ENCODE results near the gene IL2RG.

Gene IL2RG

DNA sequence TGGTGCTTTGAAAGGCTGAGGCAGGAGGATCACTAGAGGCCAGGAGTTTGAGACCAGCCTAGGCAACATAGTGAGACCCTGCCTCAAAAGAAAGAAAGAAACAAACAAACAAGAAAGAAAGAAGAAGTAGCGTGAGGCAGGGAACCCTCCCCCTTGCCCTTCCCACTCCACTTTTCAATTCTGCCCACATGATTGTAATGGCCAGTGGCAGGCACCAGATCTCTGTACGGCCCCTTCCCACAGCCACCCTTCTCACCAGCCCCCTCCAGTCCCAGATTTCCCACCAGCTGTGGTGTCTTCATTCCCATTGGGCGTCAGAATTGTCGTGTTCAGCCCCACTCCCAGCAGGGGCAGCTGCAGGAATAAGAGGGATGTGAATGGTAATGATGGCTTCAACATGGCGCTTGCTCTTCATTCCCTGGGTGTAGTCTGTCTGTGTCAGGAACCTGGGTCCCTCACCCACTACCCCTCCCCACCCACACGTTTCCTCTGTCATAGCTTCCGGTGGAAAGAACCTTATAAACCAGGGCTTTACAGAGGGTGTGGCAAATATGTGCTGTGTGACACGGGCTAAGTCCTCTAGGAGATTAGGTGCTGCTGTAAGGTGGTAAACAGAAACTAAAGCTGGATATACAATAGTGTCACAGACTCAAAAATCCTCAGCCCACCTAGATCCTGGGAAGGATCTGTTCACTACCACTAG is at the start of gene IL2RG:
Gene IL2RG (minus strand): TSS at position 437 of the 703 bp plus-strand sequence. CDS start 38 bp downstream, at position 399.
- DNase-seq (ENCODE audit: low read depth in 2 of 2) = peak in 1 of 2 donors; percentile 75

DNA sequence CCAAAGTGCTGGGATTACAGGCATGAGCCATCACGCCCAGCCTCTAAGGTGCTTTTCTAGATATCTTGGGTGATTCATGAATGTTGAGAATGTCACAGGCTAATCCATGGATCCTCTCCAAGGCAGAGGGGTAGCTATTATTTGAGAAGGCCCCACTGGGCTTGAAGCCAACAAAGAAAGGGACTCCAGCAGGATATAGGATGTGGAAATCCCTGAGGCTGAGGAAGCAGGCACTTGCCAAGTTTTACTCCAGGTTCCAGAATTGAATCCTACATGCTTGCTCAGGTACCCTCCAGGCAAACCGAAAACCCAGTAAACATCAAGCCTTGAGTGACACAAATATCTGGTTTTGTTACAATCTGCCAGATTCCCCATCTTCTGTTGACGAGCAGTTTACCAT is 49.1 kb upstream of the IL2RG start:
- no peak for DNase-seq (ENCODE audit: low read depth in 2 of 2)

GRCh38 chrX:71159335-71159734 is 48.0 kb upstream of the IL2RG start:
- DNase-seq (ENCODE audit: low read depth in 2 of 2) = no peak

DNA sequence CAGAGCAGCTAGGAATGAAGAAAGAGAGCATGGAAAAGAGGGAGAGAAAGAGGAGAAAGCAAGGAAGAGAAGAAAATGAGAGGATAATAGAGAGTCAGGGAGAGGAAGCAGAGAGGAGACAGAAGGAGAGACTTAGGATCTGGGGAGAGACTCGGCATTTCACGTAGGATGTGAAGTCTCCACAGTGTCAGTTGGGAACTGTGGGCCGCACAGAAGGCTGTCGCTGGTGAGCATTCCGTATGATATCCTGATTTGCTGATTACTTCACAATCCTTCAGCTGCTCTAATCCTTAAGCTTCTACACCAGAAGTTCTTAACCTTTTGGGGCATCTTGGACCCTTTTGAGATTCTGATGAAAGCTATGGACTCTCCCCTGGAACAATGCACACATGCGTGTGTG is 47.2 kb upstream of the IL2RG start:
- DNase-seq (ENCODE audit: low read depth in 2 of 2) = no peak

GRCh38 chrX:71154641-71155040 is 43.3 kb upstream of the IL2RG start:
- DNase-seq (ENCODE audit: low read depth in 2 of 2) = no peak

- no peak for DNase-seq (ENCODE audit: low read depth in 2 of 2)
Measured at GRCh38 chrX:71154196-71154595, 42.8 kb upstream of the IL2RG start.

- no peak for DNase-seq (ENCODE audit: low read depth in 2 of 2)
Measured at GRCh38 chrX:71151366-71151765, 40.0 kb upstream of the IL2RG start.

DNA sequence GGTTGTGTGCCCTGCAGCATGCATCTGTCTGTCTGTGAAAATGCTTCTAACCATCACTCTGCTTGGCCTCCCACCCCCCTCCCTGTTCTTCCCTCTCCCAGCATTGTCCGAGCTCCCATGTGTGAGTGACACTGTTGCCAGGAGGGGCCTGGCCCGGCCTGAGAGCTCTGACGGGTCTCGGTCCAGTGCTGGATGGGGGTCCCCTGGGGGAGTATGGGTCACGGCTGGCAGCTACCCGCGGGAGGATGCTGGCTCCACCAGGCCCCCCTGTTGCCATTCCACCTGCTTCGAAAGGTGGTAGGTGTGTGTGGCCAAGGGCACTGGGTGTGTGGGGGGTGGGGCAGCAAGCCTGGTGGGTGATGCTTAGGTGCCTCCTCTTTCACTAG is 36.9 kb upstream of the IL2RG start:
- DNase-seq (ENCODE audit: low read depth in 2 of 2) = no peak

DNA sequence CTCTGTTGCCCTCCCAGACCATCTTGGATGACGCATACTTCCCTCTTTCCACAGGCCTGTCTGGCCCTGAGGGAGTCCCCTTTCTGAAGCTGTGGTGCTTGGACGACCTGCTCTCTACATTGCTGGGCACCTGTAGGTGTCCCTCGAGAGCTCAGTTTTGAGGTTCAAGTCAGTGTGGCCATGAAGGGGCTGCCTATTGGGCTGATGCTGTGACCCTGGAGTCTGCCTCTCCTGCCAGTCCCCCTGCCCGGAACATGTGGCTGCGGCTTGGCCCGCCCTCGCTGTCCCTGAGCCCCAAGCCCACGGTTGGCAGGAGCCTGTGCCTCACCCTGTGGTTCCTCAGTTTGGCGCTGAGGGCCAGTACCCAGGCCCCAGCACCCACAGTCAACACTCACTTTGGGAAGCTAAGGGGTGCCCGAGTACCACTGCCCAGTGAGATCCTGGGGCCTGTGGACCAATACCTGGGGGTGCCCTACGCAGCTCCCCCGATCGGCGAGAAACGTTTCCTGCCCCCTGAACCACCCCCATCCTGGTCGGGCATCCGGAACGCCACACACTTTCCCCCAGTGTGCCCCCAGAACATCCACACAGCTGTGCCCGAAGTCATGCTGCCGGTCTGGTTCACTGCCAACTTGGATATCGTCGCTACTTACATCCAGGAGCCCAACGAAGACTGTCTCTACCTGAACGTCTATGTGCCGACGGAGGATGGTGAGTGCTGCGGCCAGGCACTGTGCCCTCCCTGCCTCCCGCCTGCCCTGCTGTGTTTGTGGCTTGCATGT is 36.3 kb upstream of the IL2RG start:
- no peak for DNase-seq (ENCODE audit: low read depth in 2 of 2)

GRCh38 chrX:71144651-71145050 is 33.3 kb upstream of the IL2RG start, which contains the start of gene NLGN3:
TSS of gene NLGN3 (plus strand) at chrX:71144841. CDS start at chrX:71147750, 2,909 bp downstream.
- no peak for DNase-seq (ENCODE audit: low read depth in 2 of 2)

- no peak for DNase-seq (ENCODE audit: low read depth in 2 of 2)
Measured at GRCh38 chrX:71143508-71143907, 32.1 kb upstream of the IL2RG start.

DNA sequence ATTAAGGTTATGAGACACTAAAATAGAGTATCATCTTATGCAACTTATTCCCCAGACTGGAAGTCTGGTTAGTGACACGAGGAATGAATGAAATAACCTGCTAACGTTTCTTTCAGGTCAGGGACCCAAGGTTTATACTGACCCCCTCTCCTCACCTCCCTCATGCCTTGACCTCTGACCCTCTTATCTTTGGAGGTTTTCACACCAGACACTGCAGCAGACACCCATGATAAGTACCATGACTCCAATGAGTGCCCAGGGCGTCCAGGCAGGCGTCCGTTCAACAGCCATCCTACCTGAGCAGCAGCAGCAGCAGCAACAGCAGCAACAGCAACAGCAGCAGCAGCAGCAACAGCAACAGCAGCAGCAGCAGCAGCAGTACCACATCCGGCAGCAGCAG is 29.1 kb upstream of the IL2RG start:
- no peak for DNase-seq (ENCODE audit: low read depth in 2 of 2)

DNA sequence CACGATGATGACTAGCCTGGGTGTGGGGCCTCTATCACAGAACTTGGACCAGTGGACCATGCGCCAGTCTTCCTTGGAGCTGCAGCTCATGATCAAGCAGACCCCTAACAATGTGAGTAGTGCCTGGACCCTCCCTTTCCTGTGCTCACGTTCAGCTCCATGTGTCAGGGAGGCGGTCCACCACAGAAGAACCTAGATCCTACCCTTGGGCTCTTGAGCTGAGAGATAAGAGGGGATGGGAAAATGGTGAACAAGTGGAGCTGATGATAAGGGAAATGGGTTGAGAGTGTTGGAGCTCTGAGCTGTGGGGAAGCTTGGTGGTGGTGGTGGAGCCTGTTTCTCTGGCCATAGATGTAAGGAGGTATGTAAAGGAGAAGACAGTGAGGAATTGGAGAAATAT is 20.1 kb upstream of the IL2RG start:
- DNase-seq (ENCODE audit: low read depth in 2 of 2) = no peak

- DNase-seq (ENCODE audit: low read depth in 2 of 2) = peak; percentile 65 to 80
Measured at GRCh38 chrX:71128915-71129765, 17.8 kb upstream of the IL2RG start.

DNA sequence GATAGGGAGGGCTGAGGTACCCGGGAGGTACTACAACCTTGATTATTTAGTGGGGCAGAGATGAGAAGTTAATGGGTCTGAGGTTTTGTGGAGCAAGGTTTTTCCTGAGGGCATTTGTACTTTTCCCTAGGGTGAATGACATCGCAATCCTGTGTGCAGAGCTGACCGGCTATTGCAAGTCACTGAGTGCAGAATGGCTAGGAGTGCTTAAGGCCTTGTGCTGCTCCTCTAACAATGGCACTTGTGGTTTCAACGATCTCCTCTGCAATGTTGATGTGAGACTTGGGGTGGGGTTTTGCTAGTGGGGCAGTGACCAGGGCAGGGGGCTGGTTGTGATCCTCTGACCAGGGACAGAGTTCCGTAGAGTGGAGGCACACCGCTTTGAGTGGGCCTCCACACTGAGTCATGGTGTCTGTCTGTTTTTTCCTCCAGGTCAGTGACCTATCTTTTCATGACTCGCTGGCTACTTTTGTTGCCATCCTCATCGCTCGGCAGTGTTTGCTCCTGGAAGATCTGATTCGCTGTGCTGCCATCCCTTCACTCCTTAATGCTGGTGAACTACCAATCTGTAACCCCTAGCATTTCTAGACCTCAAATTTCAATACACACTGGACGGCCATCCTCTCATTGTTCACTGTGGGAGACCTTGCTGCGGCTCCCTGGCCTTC is 16.9 kb upstream of the IL2RG start:
- no peak for DNase-seq (ENCODE audit: low read depth in 2 of 2)

DNA sequence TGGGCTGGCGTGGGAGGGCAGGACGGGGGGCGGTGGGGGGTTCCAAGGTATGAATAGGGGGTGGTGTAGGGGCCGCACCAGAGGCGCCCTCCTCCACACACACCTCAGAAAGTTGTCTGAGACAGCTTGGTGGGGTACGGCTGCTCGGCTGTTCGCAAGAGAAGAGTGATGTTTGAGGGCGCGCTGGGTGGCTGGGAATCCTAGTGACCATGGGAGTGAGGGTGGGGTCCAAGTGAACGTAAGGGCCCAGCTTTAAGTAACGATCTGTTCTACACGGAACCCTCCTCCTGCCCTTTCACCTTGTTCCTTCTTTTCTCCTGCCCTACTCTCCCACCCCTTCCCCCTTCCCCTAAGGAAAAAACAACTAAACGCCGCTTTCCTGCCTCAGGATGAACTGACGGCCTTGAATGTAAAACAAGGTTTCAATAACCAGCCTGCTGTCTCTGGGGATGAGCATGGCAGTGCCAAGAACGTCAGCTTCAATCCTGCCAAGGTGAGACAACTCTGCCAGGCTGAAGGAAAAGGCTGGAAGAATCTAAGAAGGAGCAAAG is 7.7 kb upstream of the IL2RG start:
- no peak for DNase-seq (ENCODE audit: low read depth in 2 of 2)

DNA sequence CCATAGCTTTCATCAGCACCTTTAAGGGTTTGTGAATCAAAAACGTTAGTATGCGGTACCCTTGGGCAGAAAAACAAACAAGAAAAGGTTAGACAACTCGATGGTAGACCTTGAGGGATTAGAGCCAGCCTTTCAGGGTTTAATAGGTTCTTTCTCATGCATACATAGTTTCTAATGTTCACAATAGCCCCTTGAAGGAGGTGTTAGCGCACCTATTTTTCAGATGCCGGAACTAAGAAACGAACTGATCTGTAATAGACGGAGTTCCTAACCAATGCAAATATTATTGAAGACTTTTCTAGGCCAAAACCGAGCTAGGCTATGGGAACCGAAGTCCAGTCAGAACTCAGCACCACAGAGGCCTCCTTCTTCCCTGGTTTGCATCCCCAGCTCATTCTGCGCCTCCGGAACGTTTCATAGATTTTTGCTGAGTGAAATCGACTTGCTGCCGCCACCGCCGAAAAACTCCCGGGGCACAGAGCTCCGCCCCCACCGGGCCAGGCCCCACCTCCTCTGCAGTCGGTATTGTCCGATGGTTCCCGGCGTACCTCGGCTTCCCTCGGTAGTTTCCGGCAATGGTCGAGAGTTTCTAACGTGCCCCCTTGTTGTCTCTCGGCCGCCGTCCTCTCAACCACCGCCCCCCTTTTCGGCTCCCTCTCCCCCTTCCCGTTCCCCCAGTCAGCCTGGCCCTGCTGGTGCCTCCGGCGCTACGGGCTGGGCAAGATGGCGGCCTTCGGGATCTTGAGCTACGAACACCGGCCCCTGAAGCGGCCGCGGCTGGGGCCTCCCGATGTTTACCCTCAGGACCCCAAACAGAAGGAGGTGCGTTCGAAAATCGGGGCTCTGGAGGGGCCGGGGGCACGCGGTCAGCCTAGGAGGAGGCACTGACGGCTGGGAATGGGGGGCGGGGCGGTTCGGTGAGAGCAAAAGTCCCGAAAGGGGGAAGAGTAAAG is 6.9 kb upstream of the IL2RG start, which contains the start of gene MED12:
Gene MED12 (plus strand): TSS at position 565 of the 953 bp plus-strand sequence. CDS start 159 bp downstream, at position 724.
- peak; percentile 61 to 77 for DNase-seq (ENCODE audit: low read depth in 2 of 2)

GRCh38 chrX:71117358-71117757 is 6.0 kb upstream of the IL2RG start:
- DNase-seq (ENCODE audit: low read depth in 2 of 2) = no peak

GRCh38 chrX:71111921-71112431 is 599 bp upstream of the IL2RG start:
- DNase-seq (ENCODE audit: low read depth in 2 of 2) = no peak

DNA sequence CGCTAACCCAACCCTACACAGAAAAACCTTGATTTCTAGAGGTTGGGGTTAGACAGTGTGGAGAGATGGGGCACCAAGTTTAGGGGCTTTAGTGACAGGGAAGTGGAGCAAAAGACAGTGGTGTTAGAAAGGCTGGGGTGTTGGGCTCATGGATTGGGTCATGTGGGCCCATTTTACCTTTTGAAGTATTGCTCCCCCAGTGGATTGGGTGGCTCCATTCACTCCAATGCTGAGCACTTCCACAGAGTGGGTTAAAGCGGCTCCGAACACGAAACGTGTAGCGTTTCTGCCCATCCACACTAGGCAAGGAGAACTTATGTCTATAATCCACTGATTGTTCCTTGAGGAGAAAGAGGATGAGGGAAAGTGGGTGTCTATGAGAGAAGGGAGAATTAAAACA is 2.3 kb downstream of the IL2RG start:
- no peak for DNase-seq (ENCODE audit: low read depth in 2 of 2)
